ENCODE results near the gene MMP17.

The MMP17 gene

GRCh38 chr12:131800594-131801135 is 27.5 kb upstream of the MMP17 start:
- no peak for DNase-seq
- intact Hi-C loops (cut with DNase I; ENCODE audit: low total_unique reads): no loop called here
- peaks cover 45 to 69% (median 53%) of the 10 kb centered on the region in 3 donors for H3K36me3 ChIP-seq
- H3K9me3 ChIP-seq: no peaks in the 10 kb centered on the region
- H3K27ac ChIP-seq: no peak overlapping the region
- TF ChIP-seq, protein P1, sequence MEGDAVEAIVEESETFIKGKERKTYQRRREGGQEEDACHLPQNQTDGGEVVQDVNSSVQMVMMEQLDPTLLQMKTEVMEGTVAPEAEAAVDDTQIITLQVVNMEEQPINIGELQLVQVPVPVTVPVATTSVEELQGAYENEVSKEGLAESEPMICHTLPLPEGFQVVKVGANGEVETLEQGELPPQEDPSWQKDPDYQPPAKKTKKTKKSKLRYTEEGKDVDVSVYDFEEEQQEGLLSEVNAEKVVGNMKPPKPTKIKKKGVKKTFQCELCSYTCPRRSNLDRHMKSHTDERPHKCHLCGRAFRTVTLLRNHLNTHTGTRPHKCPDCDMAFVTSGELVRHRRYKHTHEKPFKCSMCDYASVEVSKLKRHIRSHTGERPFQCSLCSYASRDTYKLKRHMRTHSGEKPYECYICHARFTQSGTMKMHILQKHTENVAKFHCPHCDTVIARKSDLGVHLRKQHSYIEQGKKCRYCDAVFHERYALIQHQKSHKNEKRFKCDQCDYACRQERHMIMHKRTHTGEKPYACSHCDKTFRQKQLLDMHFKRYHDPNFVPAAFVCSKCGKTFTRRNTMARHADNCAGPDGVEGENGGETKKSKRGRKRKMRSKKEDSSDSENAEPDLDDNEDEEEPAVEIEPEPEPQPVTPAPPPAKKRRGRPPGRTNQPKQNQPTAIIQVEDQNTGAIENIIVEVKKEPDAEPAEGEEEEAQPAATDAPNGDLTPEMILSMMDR (IDR thresholded peaks at IDR 0.05): no peak
- H3K27me3 ChIP-seq: no peaks in the 10 kb centered on the region
- H3K4me1 ChIP-seq: peaks cover 0 to 5% (median 0%) of the 10 kb centered on the region in 4 donors
- H3K4me3 ChIP-seq: no peak overlapping the region

- no peak overlapping the region for H3K4me3 ChIP-seq
- intact Hi-C loops (cut with DNase I; ENCODE audit: low total_unique reads): no loop called here
- H3K4me1 ChIP-seq: peaks cover 0 to 5% (median 0%) of the 10 kb centered on the region in 4 donors
- H3K36me3 ChIP-seq: peaks cover 45 to 64% (median 53%) of the 10 kb centered on the region in 3 donors
- H3K27me3 ChIP-seq: no peaks in the 10 kb centered on the region
- DNase-seq: no peak
- TF ChIP-seq, protein P1 (IDR thresholded peaks at IDR 0.05): no peak
- no peak overlapping the region for H3K27ac ChIP-seq
- no peaks in the 10 kb centered on the region for H3K9me3 ChIP-seq
Measured at GRCh38 chr12:131801254-131801866, 26.8 kb upstream of the MMP17 start.

GRCh38 chr12:131803961-131804521 is 24.2 kb upstream of the MMP17 start:
- no peak overlapping the region for H3K27ac ChIP-seq
- DNase-seq: no peak
- H3K9me3 ChIP-seq: no peaks in the 10 kb centered on the region
- H3K27me3 ChIP-seq: no peaks in the 10 kb centered on the region
- H3K4me3 ChIP-seq: no peak overlapping the region
- TF ChIP-seq, protein P1 (IDR thresholded peaks at IDR 0.05): no peak
- intact Hi-C loops (cut with DNase I; ENCODE audit: low total_unique reads): no loop called here
- H3K36me3 ChIP-seq: peaks cover 23 to 38% (median 31%) of the 10 kb centered on the region in 3 donors
- H3K4me1 ChIP-seq: peaks cover 0 to 5% (median 0%) of the 10 kb centered on the region in 4 donors

GRCh38 chr12:131805421-131805820 is 22.8 kb upstream of the MMP17 start:
- TF ChIP-seq, protein P1 (IDR thresholded peaks at IDR 0.05): no peak
- H3K4me1 ChIP-seq: peaks cover 0 to 5% (median 0%) of the 10 kb centered on the region in 4 donors
- H3K27me3 ChIP-seq: no peaks in the 10 kb centered on the region
- H3K36me3 ChIP-seq: peaks cover 13 to 24% (median 18%) of the 10 kb centered on the region in 3 donors
- DNase-seq: no peak
- intact Hi-C loops (cut with DNase I; ENCODE audit: low total_unique reads): no loop called here
- H3K4me3 ChIP-seq: no peak overlapping the region
- no peak overlapping the region for H3K27ac ChIP-seq
- no peaks in the 10 kb centered on the region for H3K9me3 ChIP-seq

DNA sequence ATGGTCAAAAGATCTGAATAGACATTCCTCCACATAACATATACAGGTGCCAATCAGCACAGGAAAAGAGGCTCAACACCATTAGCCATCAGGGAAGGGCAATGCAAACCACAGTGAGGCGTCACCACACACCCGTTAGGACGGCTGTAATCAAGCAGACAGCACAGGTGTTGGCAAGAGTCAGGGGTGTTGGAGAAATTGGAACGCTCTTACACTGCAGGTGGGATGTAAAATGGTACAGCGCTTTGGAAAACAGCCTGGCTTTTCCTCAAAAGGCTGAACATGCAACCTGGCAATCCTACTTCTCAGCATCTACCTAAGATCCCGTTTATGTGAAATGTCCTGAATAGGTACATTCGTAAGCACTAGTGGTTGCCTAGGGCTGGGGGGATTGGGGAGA is 21.5 kb upstream of the MMP17 start:
- intact Hi-C loops (cut with DNase I; ENCODE audit: low total_unique reads): no loop called here
- no peaks in the 10 kb centered on the region for H3K27me3 ChIP-seq
- peaks cover 0 to 5% (median 0%) of the 10 kb centered on the region in 4 donors for H3K4me1 ChIP-seq
- no peaks in the 10 kb centered on the region for H3K9me3 ChIP-seq
- H3K4me3 ChIP-seq: no peak overlapping the region
- TF ChIP-seq, protein P1 (IDR thresholded peaks at IDR 0.05): no peak
- no peak for DNase-seq
- peaks cover 12 to 13% (median 12%) of the 10 kb centered on the region in 3 donors for H3K36me3 ChIP-seq
- H3K27ac ChIP-seq: no peak overlapping the region
